LNCaP clone FGC (cell line): Measurements from ENCODE around the gene BCAR1.
"Not testable (repeated sequence)": the region's sequence is repeated elsewhere in the genome, so short reads cannot be mapped to it uniquely, and the experiment has no call there.

Experiments
- DNase-seq: peaks from one replicate; pipeline ENCODE4 v3.0.0-alpha.2; 2011; ENCODE audit warnings: low read depth
- H3K4me3 ChIP-seq: 2 replicates; pipeline ENCODE4 v1.5.1; 2011; ENCODE audit warnings: mild to moderate bottlenecking, low read depth, low read length, control low read depth
- CTCF ChIP-seq: IDR thresholded peaks from 2 replicates; pipeline ENCODE4 v1.5.1; 2012; ENCODE audit warnings: mild to moderate bottlenecking; ENCODE audit not compliant: control insufficient read depth, insufficient read depth; ENCODE audit errors: extremely low read depth

Gene BCAR1

GRCh38 chr16:75219088-75219487 lies 32.3 kb downstream of the BCAR1 start:
- H3K4me3 ChIP-seq = no peak overlapping the region
- DNase-seq = no peak
- TF ChIP-seq CTCF = no peak

- no peak for TF ChIP-seq CTCF
- no peak within 1 kb of the TSS for H3K4me3 ChIP-seq
- no peak for DNase-seq
Measured at GRCh38 chr16:75218256-75219076, 33.0 kb downstream of the BCAR1 start, which contains the start of gene CTRB1. TSS of gene CTRB1 (plus strand) at chr16:75218988. CDS start at chr16:75219008, 20 bp downstream.

- H3K4me3 ChIP-seq = no peak overlapping the region
- DNase-seq = no peak
- no peak for TF ChIP-seq CTCF
Measured at GRCh38 chr16:75217389-75217851, 34.0 kb downstream of the BCAR1 start.

DNA sequence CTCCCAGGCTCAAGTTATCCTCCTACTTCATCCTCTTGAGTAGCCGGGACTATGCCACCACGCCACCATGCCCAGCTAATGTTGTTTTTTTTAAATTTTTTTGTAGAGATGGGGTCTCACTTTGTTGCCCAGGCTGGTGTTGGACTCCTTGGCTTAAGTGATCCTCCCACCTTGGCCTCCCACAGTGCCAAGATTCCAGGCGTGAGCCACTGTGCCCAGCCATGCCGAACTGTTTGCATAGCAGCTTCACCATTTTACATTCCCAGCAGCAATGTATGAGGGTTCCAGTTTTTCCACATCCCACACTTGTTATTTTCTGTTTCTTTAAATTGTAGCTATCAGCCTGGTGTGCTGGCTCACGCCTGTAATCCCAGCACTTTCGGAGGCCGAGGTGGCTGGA lies 34.8 kb downstream of the BCAR1 start:
- no peak for DNase-seq
- TF ChIP-seq CTCF = no peak
- no peak overlapping the region for H3K4me3 ChIP-seq

GRCh38 chr16:75216127-75216526 lies 35.3 kb downstream of the BCAR1 start:
- TF ChIP-seq CTCF = no peak
- no peak for DNase-seq

DNA sequence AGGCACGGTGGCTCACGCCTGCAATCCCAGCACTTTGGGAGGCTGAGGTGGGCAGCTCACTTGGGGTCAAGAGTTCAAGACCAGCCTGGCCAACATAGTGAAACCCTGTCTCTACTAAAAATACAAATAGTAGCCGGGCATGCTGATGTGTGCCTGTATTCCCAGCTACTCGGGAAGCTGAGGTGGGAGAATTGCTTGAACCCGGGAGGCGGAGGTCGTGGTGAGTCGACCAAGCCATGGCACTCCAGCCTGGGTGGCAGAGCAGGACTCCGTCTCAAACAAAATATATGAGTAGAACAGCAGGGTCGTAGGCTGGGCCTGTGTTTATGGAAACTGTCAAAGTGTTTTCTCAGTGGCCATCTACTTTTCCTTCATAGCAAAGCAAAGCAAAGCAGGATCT lies 40.1 kb downstream of the BCAR1 start:
- H3K4me3 ChIP-seq, DNase-seq: not testable (repeated sequence)

More at GRCh38 chr16:75216127-75216526, 35.3 kb downstream of the BCAR1 start:
- H3K4me3 ChIP-seq = no peak overlapping the region

GRCh38 chr16:75209944-75210343 lies 41.5 kb downstream of the BCAR1 start:
- no peak overlapping the region for H3K4me3 ChIP-seq
- TF ChIP-seq CTCF = no peak
- no peak for DNase-seq

- H3K4me3 ChIP-seq, DNase-seq: not testable (repeated sequence)
Measured at GRCh38 chr16:75209514-75209913, 41.9 kb downstream of the BCAR1 start.
